GM21526 (cell line): ENCODE data around the gene ETS2.

Experiments
- ATAC-seq: cut with Tn5 transposase; IDR thresholded peaks from one replicate; pipeline ENCODE4 v1.9.1; 2021; ENCODE audit warnings: moderate library complexity; ENCODE audit not compliant: unreplicated experiment, low FRiP score

Gene ETS2

GRCh38 chr21:38805328-38806152 lies at the start of gene ETS2:
ETS2 (plus strand) TSS chr21:38805929; CDS start chr21:38810035, 4,106 bp downstream.
- ATAC-seq = peak; percentile 60

GRCh38 chr21:38756746-38757145 lies 49.0 kb upstream of the ETS2 start:
- ATAC-seq = no peak

- no peak for ATAC-seq
Measured at GRCh38 chr21:38758501-38759214, 47.1 kb upstream of the ETS2 start.

- ATAC-seq = no peak
Measured at GRCh38 chr21:38759413-38759812, 46.3 kb upstream of the ETS2 start.

GRCh38 chr21:38760017-38760761 lies 45.5 kb upstream of the ETS2 start:
- ATAC-seq = no peak

DNA sequence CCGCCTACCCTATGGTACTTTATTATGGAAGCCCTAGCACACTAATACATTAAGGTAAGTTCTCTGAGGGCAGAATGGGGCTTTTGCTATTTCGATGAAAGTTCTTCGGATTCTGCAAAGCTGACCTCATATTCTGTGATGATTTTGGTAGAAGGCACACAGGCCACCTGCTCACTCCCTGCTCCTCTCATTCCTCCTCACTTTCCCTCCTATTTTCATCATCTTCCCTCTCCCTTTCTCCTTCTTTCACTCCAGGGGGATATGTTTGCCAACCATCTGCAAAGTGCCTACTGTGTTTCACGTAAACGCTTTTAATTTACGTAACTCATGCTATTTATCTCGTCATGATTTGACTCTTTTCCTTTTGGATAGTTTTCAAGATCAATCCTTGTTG lies 45.0 kb upstream of the ETS2 start:
- ATAC-seq = no peak

GRCh38 chr21:38761531-38761930 lies 44.2 kb upstream of the ETS2 start:
- no peak for ATAC-seq

GRCh38 chr21:38765056-38765455 lies 40.7 kb upstream of the ETS2 start:
- ATAC-seq = no peak

DNA sequence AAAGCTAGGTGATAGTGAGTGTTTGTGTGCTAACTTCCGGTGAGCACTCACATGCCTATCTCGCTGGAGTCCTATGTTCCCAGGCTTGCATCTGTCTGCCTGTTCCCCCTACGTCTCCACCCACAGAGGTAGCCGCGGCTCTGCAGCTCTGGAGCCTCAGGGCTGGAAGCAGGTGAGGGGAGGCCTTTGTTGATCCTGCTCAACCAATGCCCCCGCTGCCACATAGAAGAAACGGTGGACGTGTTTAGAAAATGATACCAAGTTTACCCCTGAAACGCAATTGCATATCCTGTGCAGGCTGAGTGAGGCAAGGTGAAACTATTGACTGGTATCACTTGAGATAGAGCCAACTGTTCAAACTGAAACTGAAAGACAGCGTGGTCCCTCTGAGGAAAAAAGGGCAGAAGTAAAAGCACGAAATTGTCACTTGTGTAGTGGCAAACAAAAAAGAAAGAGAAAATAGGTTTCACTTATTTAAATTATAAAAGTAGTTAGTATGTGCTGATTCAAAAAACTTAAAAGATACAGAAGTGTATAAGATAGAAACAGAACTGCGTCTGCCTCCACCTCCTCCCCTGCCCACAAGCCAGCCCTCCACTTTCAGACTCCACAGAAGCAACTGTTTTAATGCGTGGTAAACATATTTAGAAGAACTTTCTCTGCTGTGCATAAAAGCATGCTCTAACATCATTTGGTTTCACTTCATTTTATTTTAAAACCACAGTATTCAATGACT lies 38.6 kb upstream of the ETS2 start:
- ATAC-seq = peak; percentile 95

- no peak for ATAC-seq
Measured at GRCh38 chr21:38768471-38769063, 37.2 kb upstream of the ETS2 start.

GRCh38 chr21:38769191-38769780 lies 36.4 kb upstream of the ETS2 start:
- ATAC-seq = no peak

- ATAC-seq = no peak
Measured at GRCh38 chr21:38770660-38771059, 35.1 kb upstream of the ETS2 start.

DNA sequence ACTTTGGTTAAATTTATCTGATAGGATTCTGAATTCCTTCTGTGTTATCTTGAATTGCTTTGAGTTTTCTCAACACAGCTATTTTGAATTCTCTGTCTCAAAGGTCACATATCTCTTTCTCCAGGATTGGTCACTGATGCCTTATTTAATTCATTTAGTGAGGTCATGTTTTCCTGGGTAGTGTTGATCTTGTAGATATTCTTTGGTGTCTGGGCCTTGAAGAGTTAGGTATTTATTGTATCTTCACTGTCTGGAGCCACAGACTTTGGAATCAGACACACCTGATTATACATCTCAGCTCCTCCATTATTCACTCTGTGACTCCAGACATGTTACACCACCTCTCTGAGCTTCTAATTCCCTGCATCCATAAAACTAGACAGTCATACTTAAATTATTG lies 34.2 kb upstream of the ETS2 start:
- ATAC-seq = no peak

- ATAC-seq = no peak
Measured at GRCh38 chr21:38772646-38773045, 33.1 kb upstream of the ETS2 start.

GRCh38 chr21:38773099-38774061 lies 32.3 kb upstream of the ETS2 start:
- no peak for ATAC-seq

GRCh38 chr21:38774152-38774551 lies 31.6 kb upstream of the ETS2 start:
- no peak for ATAC-seq

DNA sequence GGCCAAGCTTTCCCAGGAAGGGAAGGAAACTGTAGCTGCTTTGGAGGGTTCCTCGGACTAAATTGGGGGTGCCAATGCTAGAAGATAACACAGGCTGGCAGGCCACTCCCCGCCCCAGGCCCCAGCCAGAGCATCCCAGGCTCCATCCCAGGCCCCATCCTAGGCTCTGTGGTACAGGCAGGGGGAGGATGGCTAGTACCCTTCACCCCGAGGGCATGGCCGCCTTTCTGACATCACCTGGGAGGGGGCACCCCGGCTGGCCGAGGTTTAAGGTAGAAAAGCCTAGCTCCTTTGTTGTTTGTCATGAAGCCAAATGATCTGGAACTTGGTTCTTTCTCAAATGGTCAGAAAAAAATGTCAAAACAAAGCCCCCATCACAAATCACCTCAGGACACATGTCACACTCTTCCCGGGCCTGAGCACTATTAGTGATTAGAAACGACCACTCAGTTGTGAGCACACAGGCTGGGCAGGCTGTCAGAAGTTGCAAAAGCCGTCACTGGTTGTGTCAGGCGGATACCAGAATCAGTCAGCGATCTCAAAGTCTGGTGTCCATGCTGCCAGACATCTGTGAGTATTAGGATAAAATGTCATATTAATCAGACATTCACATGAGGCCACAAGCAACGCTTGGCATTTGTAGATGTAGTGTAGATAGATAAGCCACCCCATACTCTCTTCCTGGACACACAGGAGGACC lies 31.0 kb upstream of the ETS2 start:
- no peak for ATAC-seq

- no peak for ATAC-seq
Measured at GRCh38 chr21:38775733-38776132, 30.0 kb upstream of the ETS2 start.
